ENCODE results near the gene KRT7. TPM values are rescaled to one million over a fixed set of nuclear protein-coding genes. Genes with fewer than 3 reads are reported as not detected.

The KRT7 gene
- total RNA-seq, 1 donor from 2014 or later, result 11.7 TPM

GRCh38 chr12:52243259-52243855, 10.3 kb downstream of the KRT7 start:
- peak; percentile 57 for DNase-seq (ENCODE audit: low spot score)

- peak; percentile 91 for DNase-seq (ENCODE audit: low spot score)
Observed at GRCh38 chr12:52243856-52244614, 11.0 kb downstream of the KRT7 start.

GRCh38 chr12:52244615-52244994, 11.6 kb downstream of the KRT7 start:
- DNase-seq (ENCODE audit: low spot score), result peak; percentile 75

- peak; percentile 82 for DNase-seq (ENCODE audit: low spot score)
Observed at GRCh38 chr12:52245259-52245961, 12.4 kb downstream of the KRT7 start.

GRCh38 chr12:52245962-52246569, 13.0 kb downstream of the KRT7 start:
- DNase-seq (ENCODE audit: low spot score), result peak; percentile 33

- DNase-seq (ENCODE audit: low spot score), result peak; percentile 72
Observed at GRCh38 chr12:52246720-52247621, 13.9 kb downstream of the KRT7 start.

GRCh38 chr12:52247622-52248540, 14.8 kb downstream of the KRT7 start:
- DNase-seq (ENCODE audit: low spot score), result peak; percentile 64

GRCh38 chr12:52248541-52249461, 15.8 kb downstream of the KRT7 start:
- peak; percentile 86 for DNase-seq (ENCODE audit: low spot score)

GRCh38 chr12:52249511-52250047, 16.5 kb downstream of the KRT7 start:
- peak; percentile 67 for DNase-seq (ENCODE audit: low spot score)

GRCh38 chr12:52250048-52250990, 17.3 kb downstream of the KRT7 start:
- DNase-seq (ENCODE audit: low spot score), result peak; percentile 75

- DNase-seq (ENCODE audit: low spot score), result peak; percentile 20
Observed at GRCh38 chr12:52251367-52252051, 18.5 kb downstream of the KRT7 start.

- DNase-seq (ENCODE audit: low spot score), result peak; percentile 77
Observed at GRCh38 chr12:52252175-52252615, 19.2 kb downstream of the KRT7 start.

GRCh38 chr12:52252728-52253343, 19.8 kb downstream of the KRT7 start:
- no peak for DNase-seq (ENCODE audit: low spot score)

- DNase-seq (ENCODE audit: low spot score), result no peak
Observed at GRCh38 chr12:52253391-52254179, 20.5 kb downstream of the KRT7 start.
